ENCODE data around the gene PRR13. TPM values are rescaled to one million over a fixed set of nuclear protein-coding genes. Genes with fewer than 3 reads are reported as not detected.

PRR13 gene
- total and polyA plus RNA-seq, 4 donors: 59.0 to 336 (median 168) TPM

- WGBS, 2 donors: 86% methylated on average over 9 of the region's 9 CpGs
- H3K36me3 ChIP-seq (ENCODE audit: control insufficient read depth in 4 of 4, insufficient read depth in 4 of 4, low read length in 4 of 4): peaks cover 21 to 66% (median 51%) of the 10 kb centered on the region in 4 donors
- H3K4me1 ChIP-seq (ENCODE audit: control insufficient read depth in 5 of 5, insufficient read depth in 5 of 5, low read length in 5 of 5): peaks cover 0 to 3% (median 0%) of the 10 kb centered on the region in 5 donors
- H3K4me3 ChIP-seq: no peak overlapping the region
- TF ChIP-seq, protein P1, sequence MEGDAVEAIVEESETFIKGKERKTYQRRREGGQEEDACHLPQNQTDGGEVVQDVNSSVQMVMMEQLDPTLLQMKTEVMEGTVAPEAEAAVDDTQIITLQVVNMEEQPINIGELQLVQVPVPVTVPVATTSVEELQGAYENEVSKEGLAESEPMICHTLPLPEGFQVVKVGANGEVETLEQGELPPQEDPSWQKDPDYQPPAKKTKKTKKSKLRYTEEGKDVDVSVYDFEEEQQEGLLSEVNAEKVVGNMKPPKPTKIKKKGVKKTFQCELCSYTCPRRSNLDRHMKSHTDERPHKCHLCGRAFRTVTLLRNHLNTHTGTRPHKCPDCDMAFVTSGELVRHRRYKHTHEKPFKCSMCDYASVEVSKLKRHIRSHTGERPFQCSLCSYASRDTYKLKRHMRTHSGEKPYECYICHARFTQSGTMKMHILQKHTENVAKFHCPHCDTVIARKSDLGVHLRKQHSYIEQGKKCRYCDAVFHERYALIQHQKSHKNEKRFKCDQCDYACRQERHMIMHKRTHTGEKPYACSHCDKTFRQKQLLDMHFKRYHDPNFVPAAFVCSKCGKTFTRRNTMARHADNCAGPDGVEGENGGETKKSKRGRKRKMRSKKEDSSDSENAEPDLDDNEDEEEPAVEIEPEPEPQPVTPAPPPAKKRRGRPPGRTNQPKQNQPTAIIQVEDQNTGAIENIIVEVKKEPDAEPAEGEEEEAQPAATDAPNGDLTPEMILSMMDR (IDR thresholded peaks at IDR 0.05; ENCODE audit: control extremely low read depth, extremely low read depth): no peak
- H3K9ac ChIP-seq (ENCODE audit: insufficient read depth in 1 of 2, low read length in 2 of 2): no peak overlapping the region
- no peak overlapping the region for H3K27ac ChIP-seq (ENCODE audit: low read depth in 1 of 2, low read length in 1 of 2)
- H3K27me3 ChIP-seq (ENCODE audit: control insufficient read depth in 3 of 3, insufficient read depth in 3 of 3, low read length in 2 of 3): no peaks in the 10 kb centered on the region
- no peak for DNase-seq
- ATAC-seq (ENCODE audit: insufficient read depth, low FRiP score): no peak
- H3K9me3 ChIP-seq (ENCODE audit: control insufficient read depth in 4 of 4, insufficient read depth in 3 of 4, low read length in 3 of 4): no peaks in the 10 kb centered on the region
Measured at GRCh38 chr12:53481939-53482586, 40.5 kb downstream of the PRR13 start.

DNA sequence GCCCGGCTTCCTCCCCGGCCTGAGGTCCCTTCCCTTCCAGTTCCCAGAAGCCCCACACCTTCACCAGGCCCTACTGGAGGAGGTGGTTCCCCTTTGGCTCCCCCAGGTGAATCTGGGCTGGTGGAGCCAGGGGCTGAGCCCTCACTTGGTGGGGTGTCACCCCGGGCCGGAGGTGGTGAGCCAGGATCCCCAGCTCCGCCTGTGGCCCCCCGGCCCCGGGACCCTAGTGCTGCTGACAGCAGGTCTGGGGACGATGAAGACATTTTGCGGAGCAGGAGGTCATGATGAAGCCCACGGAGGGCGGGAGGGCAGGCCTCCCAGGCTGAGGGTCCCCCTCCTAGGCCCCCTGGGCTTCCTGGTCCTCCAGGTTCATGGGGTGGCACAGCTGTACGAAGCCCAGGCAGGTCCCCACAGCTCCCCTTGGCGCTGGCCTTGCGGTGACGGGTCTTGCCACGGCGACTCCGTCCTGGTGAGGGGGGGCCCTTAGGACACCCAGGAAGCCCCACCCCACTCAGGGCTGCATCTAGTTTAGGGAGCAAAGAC lies 41.2 kb downstream of the PRR13 start:
- H3K4me1 ChIP-seq (ENCODE audit: control insufficient read depth in 5 of 5, insufficient read depth in 5 of 5, low read length in 5 of 5): peaks cover 0 to 6% (median 0%) of the 10 kb centered on the region in 5 donors
- WGBS, 2 donors: 87 to 88% methylated on average over 18 of the region's 18 CpGs
- peaks cover 21 to 69% (median 51%) of the 10 kb centered on the region in 4 donors for H3K36me3 ChIP-seq (ENCODE audit: control insufficient read depth in 4 of 4, insufficient read depth in 4 of 4, low read length in 4 of 4)
- H3K4me3 ChIP-seq: no peak overlapping the region
- DNase-seq (no peak), ATAC-seq (ENCODE audit: insufficient read depth, low FRiP score) (no peak)
- no peak overlapping the region for H3K9ac ChIP-seq (ENCODE audit: insufficient read depth in 1 of 2, low read length in 2 of 2)
- no peak overlapping the region for H3K27ac ChIP-seq (ENCODE audit: low read depth in 1 of 2, low read length in 1 of 2)
- H3K9me3 ChIP-seq (ENCODE audit: control insufficient read depth in 4 of 4, insufficient read depth in 3 of 4, low read length in 3 of 4): no peaks in the 10 kb centered on the region
- H3K27me3 ChIP-seq (ENCODE audit: control insufficient read depth in 3 of 3, insufficient read depth in 3 of 3, low read length in 2 of 3): no peaks in the 10 kb centered on the region
- TF ChIP-seq, protein P1 (IDR thresholded peaks at IDR 0.05; ENCODE audit: control extremely low read depth, extremely low read depth): no peak

- Histone ChIP-seq H3K4me3 (no peak overlapping the region), H3K4me1 (ENCODE audit: control insufficient read depth in 5 of 5, insufficient read depth in 5 of 5, low read length in 5 of 5) (peaks cover 0 to 6% (median 0%) of the 10 kb centered on the region in 5 donors), H3K9me3 (ENCODE audit: control insufficient read depth in 4 of 4, insufficient read depth in 3 of 4, low read length in 3 of 4) (no peaks in the 10 kb centered on the region), H3K36me3 (ENCODE audit: control insufficient read depth in 4 of 4, insufficient read depth in 4 of 4, low read length in 4 of 4) (peaks cover 15 to 65% (median 53%) of the 10 kb centered on the region in 4 donors), H3K27me3 (ENCODE audit: control insufficient read depth in 3 of 3, insufficient read depth in 3 of 3, low read length in 2 of 3) (no peaks in the 10 kb centered on the region), H3K9ac (ENCODE audit: insufficient read depth in 1 of 2, low read length in 2 of 2) (no peak overlapping the region), H3K27ac (ENCODE audit: low read depth in 1 of 2, low read length in 1 of 2) (no peak overlapping the region)
- 76 to 83% methylated on average over 9 of the region's 9 CpGs for WGBS, 2 donors
- TF ChIP-seq, protein P1 (IDR thresholded peaks at IDR 0.05; ENCODE audit: control extremely low read depth, extremely low read depth): no peak
- ATAC-seq (ENCODE audit: insufficient read depth, low FRiP score): no peak
- DNase-seq: no peak
Measured at GRCh38 chr12:53483225-53483978, 41.9 kb downstream of the PRR13 start.
